RWPE1 (cell line): ENCODE measurements around the gene HCN1.

ENCODE experiments used
- CTCF ChIA-PET: fragments of 350-600 bp; sonication (Branson Sonifier 250); formaldehyde crosslinking; extraction: SDS; loops from one replicate; lab custom pipeline; 2021; lab: Yijun Ruan, JAX
- POLR2A ChIA-PET: fragments of 400-600 bp; formaldehyde crosslinking; extraction: SDS; loops from one replicate; lab custom pipeline; 2020; ENCODE audit warnings: antibody characterized with exemption; ENCODE audit not compliant: low non-redundant PET; lab: Yijun Ruan, JAX
- DNase-seq: peaks from one replicate; pipeline ENCODE4 v3.0.0; 2012; ENCODE audit warnings: low spot score
- H3K27ac ChIP-seq: fragments of 450-650 bp; 2 replicates; pipeline ENCODE4 v1.5.1; 2017
- TF ChIP-seq, protein P1 (sequence below): fragments of 450-650 bp; conservative IDR thresholded peaks from 2 replicates; pipeline ENCODE4 v1.5.1; 2017; ENCODE audit warnings: low read depth, mild to moderate bottlenecking

HCN1 gene

DNA sequence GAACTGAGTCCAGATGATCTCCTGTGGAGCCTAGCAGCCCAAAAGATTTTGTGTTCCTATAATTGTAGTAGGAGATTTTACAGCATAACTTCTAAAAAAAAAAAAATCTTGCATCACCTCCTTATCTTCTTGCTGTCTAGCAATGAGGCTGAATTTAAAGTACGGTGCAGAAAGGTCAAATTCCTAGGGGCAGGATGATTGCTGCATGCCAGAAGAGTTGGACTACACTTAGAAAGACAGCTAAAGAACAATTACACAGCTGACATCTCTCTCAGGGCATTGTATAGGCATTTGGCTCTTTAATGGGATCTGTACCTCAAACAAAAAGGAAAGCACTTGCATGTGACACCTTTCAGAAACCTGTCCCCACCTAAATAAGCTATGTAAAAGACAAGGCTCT lies 443.2 kb downstream of the HCN1 start:
- H3K27ac ChIP-seq, result no peak overlapping the region
- ChIA-PET CTCF (no interaction called here), POLR2A (no interaction called here)
- DNase-seq, result no peak
- TF ChIP-seq, protein P1, sequence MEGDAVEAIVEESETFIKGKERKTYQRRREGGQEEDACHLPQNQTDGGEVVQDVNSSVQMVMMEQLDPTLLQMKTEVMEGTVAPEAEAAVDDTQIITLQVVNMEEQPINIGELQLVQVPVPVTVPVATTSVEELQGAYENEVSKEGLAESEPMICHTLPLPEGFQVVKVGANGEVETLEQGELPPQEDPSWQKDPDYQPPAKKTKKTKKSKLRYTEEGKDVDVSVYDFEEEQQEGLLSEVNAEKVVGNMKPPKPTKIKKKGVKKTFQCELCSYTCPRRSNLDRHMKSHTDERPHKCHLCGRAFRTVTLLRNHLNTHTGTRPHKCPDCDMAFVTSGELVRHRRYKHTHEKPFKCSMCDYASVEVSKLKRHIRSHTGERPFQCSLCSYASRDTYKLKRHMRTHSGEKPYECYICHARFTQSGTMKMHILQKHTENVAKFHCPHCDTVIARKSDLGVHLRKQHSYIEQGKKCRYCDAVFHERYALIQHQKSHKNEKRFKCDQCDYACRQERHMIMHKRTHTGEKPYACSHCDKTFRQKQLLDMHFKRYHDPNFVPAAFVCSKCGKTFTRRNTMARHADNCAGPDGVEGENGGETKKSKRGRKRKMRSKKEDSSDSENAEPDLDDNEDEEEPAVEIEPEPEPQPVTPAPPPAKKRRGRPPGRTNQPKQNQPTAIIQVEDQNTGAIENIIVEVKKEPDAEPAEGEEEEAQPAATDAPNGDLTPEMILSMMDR, result no peak

DNA sequence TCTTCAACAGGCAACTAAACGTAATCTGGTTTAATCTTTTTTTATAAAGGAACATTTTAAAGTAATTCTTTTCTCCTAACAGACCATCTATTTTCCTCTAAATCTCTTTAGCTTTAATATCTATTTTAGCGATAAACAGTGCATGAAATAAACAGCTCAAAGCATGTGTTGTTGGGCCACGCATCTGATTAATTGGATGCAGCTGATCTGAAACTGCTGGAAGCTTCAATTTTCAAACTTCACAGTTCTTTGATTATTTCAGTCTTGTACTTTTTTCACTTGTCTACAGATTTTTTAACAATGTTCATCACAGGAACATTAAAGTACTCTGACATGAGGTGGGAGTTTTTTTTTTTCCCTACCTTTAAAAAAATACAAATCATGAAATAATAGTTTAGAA lies 443.6 kb downstream of the HCN1 start:
- ChIA-PET CTCF (no interaction called here), POLR2A (no interaction called here)
- no peak overlapping the region for H3K27ac ChIP-seq
- TF ChIP-seq, protein P1, result no peak
- DNase-seq, result no peak

GRCh38 chr5:45225571-45226031 lies 470.6 kb downstream of the HCN1 start:
- no peak for DNase-seq
- ChIA-PET POLR2A (no interaction called here), CTCF (interaction anchor here (0.5 kb wide), 1 partner anchor 136 kb away, joined by 3 read pairs; no protein-coding TSS in a partner anchor)
- no peak overlapping the region for H3K27ac ChIP-seq
- TF ChIP-seq, protein P1, result no peak

GRCh38 chr5:45205403-45205961 lies 490.7 kb downstream of the HCN1 start:
- ChIA-PET CTCF (interaction anchor here (0.6 kb wide), 1 partner anchor 75 kb away, joined by 3 read pairs; no protein-coding TSS in a partner anchor), POLR2A (no interaction called here)
- H3K27ac ChIP-seq, result no peak overlapping the region
- DNase-seq, result no peak
- TF ChIP-seq, protein P1, result no peak
